ENCODE measurements around the gene GAK. TPM values are rescaled to one million over a fixed set of nuclear protein-coding genes. Genes with fewer than 3 reads are reported as not detected.

The GAK gene
- total and polyA plus RNA-seq, 2 of the 13 experiments (the other 11 are each of a cell fraction or from before 2014, with no cell fraction given): 17.5 to 44.3 TPM

GRCh38 chr4:819401-820229, 112.5 kb downstream of the GAK start:
- TF ChIP-seq PITX1 (CRISPR knock-in tag; IDR thresholded peaks at IDR 0.05) (no peak), HDAC6 (IDR thresholded peaks at IDR 0.05; ENCODE audit: low read depth, low read length) (no peak), ZMYM3 (CRISPR knock-in tag; IDR thresholded peaks at IDR 0.05) (peak; percentile 51; the same call in 1 of the 2 replicates), ZNF34 (CRISPR knock-in tag; IDR thresholded peaks at IDR 0.05; ENCODE audit: borderline replicate concordance) (no peak), ZBTB3 (CRISPR knock-in tag; IDR thresholded peaks at IDR 0.05; ENCODE audit: borderline replicate concordance, low read depth) (no peak), ZNF12 (CRISPR knock-in tag; IDR thresholded peaks at IDR 0.05) (no peak), ZNF318 (CRISPR knock-in tag; IDR thresholded peaks at IDR 0.05) (no peak), ZNF263 (CRISPR knock-in tag; IDR thresholded peaks at IDR 0.05) (peak; percentile 87)
- TF ChIP-seq, protein P1, sequence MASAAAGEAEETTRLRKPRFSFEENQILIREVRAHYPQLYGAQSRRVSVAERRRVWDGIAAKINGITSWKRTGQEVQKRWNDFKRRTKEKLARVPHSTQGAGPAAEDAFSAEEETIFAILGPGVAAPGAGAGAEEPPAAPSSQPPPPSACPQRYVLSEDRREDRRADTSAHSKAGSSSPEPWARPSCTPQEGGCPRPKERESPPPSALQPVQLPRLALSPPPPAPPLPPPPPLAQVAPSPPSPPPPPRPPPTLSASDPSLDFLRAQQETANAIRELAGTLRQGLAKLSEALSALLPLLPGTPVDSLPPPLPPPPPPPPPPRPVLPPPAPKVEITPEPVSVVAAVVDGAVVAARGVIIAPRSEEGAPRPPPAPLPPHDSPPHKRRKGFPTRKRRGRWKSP (CRISPR knock-in tag; IDR thresholded peaks at IDR 0.05): no peak
- H3K9me3 ChIP-seq (ENCODE audit: low read length): no peaks in the 10 kb centered on the region
- no peak overlapping the region for H3K9ac ChIP-seq (ENCODE audit: insufficient read depth, low read depth, low read length)
- H3K4me2 ChIP-seq (ENCODE audit: low read depth, low read length): no peak overlapping the region
- ATAC-seq (no peak), FAIRE-seq (no peak), DNase-seq (ENCODE audit: low spot score) (no peak)
- peaks cover 1 to 69% of the 10 kb centered on the region in 2 experiments; a peak in 4 of 5 replicates for H3K27me3 ChIP-seq (ENCODE audit: control insufficient read depth in 1 of 2, insufficient read depth in 2 of 2, low read length in 2 of 2)
- in situ Hi-C loops (cut with HindIII; ENCODE audit: extremely low pct_ligation_motif_present, low pct_unique_long_range_greater_than_20kb): loop anchor here (10.0 kb wide), 1 partner anchor 165 kb away; the partner anchor contains the start of gene IDUA
- H4K20me1 ChIP-seq (ENCODE audit: insufficient read depth, low read length): peaks cover 2% of the 10 kb centered on the region; the same call in 1 of the 2 replicates
- H3K36me3 ChIP-seq (replicated peaks in 1 of 2; ENCODE audit: control insufficient read depth in 1 of 2, insufficient read depth in 2 of 2, low read length in 2 of 2): no peaks in the 10 kb centered on the region
- WGBS (ENCODE audit: low lambda C conversion rate): 55% methylated on average over 17 of the region's 20 CpGs
- H3K4me1 ChIP-seq (ENCODE audit: insufficient read depth, low read length): peaks cover 25% of the 10 kb centered on the region
- ChIA-PET POLR2A (interaction anchor here (1.0 kb wide), 1 partner anchor 38 kb away, joined by 5 read pairs; no protein-coding TSS in a partner anchor), CTCF (ENCODE audit: low intra/inter-chr PET ratio, low total read pairs) (no interaction called here)
- no TSS peak for BruUV-seq (replicated peaks)
- H3K27ac ChIP-seq (ENCODE audit: extremely low read length, insufficient read depth, low read length): no peak overlapping the region
- H2AFZ ChIP-seq (ENCODE audit: low read length): no peak overlapping the region
- intact Hi-C loops (cut with micrococcal nuclease; ENCODE audit: unreplicated experiment): no loop called here
- H3K4me3 ChIP-seq (replicated peaks in 1 of 3; ENCODE audit: insufficient read depth in 1 of 3, low read depth in 2 of 3, low read length in 3 of 3): no peak overlapping the region
- no peaks in the 10 kb centered on the region for H3K79me2 ChIP-seq (ENCODE audit: insufficient read depth, low read length)
